ENCODE data around the gene GTF2F1.
"Not testable (repeated sequence)": the region's sequence is repeated elsewhere in the genome, so short reads cannot be mapped to it uniquely, and the experiment has no call there.

GTF2F1 gene

GRCh38 chr19:6431891-6432290 lies 38.9 kb upstream of the GTF2F1 start:
- Histone ChIP-seq H3K27me3 (replicated peaks; ENCODE audit: insufficient read depth, low read length) (peaks cover 13% of the 10 kb centered on the region; the same call in 1 of the 2 replicates), H3K9ac (ENCODE audit: low read length) (no peak overlapping the region), H3K9me2 (replicated peaks; ENCODE audit: insufficient read depth, low read length) (no peaks in the 10 kb centered on the region), H3K4me3 (ENCODE audit: low read length) (no peak overlapping the region), H3K4me1 (ENCODE audit: low read length) (no peaks in the 10 kb centered on the region), H3K27ac (ENCODE audit: low read length) (no peak overlapping the region), H3F3A (ENCODE audit: insufficient read depth, low read length) (no peaks in the 10 kb centered on the region), H2AFZ (ENCODE audit: low read length) (no peak overlapping the region), H3K4me2 (ENCODE audit: low read depth, low read length) (no peak overlapping the region), H4K20me1 (ENCODE audit: insufficient read depth, low read length) (no peaks in the 10 kb centered on the region), H3K9me3 (replicated peaks; ENCODE audit: insufficient read depth, low read length) (no peaks in the 10 kb centered on the region), H3K36me3 (replicated peaks; ENCODE audit: insufficient read depth, low read length) (no peaks in the 10 kb centered on the region), H3K79me2 (ENCODE audit: low read length) (no peaks in the 10 kb centered on the region)
- no peak for DNase-seq
- TF ChIP-seq EZH2 (optimal IDR thresholded peaks at IDR 0.05; ENCODE audit: low read depth, low read length) (no peak), CTCF (IDR thresholded peaks at IDR 0.05; ENCODE audit: low read length) (no peak), EZH2phosphoT487 (IDR thresholded peaks at IDR 0.05; ENCODE audit: low read length) (no peak)

DNA sequence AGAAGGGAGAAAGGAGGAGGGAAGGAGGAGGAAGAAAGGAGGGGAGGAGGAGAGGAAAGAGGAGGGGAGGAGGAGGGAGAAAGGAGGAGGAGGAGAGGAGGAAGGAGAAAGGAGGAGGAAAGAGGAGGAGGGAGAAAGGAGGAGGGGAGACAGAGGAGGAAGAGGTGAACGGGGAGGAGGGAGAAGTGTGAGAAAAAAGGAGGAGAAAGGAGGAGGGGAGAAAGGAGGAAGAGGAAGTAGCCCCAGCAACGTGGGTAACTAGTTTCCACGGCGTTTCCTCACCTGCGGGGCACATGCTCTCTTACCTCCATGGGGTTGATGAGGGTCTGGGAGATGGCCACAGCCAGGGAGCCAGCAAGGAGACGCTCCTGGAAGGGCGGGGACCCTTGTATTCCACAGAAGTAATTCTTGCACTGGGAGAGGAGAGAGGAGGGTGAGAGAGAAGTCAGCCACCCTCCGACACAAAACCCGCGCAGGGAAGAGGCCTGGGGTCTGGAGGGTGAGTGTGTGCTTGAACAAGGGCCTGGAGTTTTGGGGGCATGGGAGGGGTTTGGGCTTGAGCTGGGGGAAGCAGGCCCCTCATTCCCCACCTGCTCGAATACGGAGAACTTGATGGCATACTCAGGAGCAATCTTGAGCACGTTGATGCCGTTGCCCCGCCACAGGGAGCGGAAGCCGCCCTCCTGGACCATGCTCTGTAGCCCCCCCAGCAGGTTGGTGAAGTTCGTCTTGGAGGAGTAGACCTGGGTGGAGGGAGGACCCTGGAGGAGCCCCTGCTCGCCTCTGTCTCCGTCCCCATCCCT lies 36.7 kb upstream of the GTF2F1 start:
- Histone ChIP-seq H3K9ac (ENCODE audit: low read length) (no peak overlapping the region), H3K9me2 (replicated peaks; ENCODE audit: insufficient read depth, low read length) (no peaks in the 10 kb centered on the region), H4K20me1 (ENCODE audit: insufficient read depth, low read length) (no peaks in the 10 kb centered on the region), H3F3A (ENCODE audit: insufficient read depth, low read length) (no peaks in the 10 kb centered on the region), H3K9me3 (replicated peaks; ENCODE audit: insufficient read depth, low read length) (no peaks in the 10 kb centered on the region), H3K4me3 (ENCODE audit: low read length) (no peak overlapping the region), H2AFZ (ENCODE audit: low read length) (no peak overlapping the region), H3K27me3 (replicated peaks; ENCODE audit: insufficient read depth, low read length) (peaks cover 13% of the 10 kb centered on the region; the same call in 1 of the 2 replicates), H3K4me1 (ENCODE audit: low read length) (peaks cover 4% of the 10 kb centered on the region), H3K36me3 (replicated peaks; ENCODE audit: insufficient read depth, low read length) (no peaks in the 10 kb centered on the region), H3K4me2 (ENCODE audit: low read depth, low read length) (no peak overlapping the region), H3K79me2 (ENCODE audit: low read length) (no peaks in the 10 kb centered on the region), H3K27ac (ENCODE audit: low read length) (no peak overlapping the region)
- no peak for DNase-seq
- TF ChIP-seq CTCF (IDR thresholded peaks at IDR 0.05; ENCODE audit: low read length), result no peak
- TF ChIP-seq EZH2 (optimal IDR thresholded peaks at IDR 0.05; ENCODE audit: low read depth, low read length), result no peak
- no peak for TF ChIP-seq EZH2phosphoT487 (IDR thresholded peaks at IDR 0.05; ENCODE audit: low read length)

GRCh38 chr19:6428692-6429418 lies 35.9 kb upstream of the GTF2F1 start:
- H3K9me3 ChIP-seq (replicated peaks; ENCODE audit: insufficient read depth, low read length); H3K9ac ChIP-seq (ENCODE audit: low read length); H3K4me1 ChIP-seq (ENCODE audit: low read length); H4K20me1 ChIP-seq (ENCODE audit: insufficient read depth, low read length); H3K4me2 ChIP-seq (ENCODE audit: low read depth, low read length); H3K36me3 ChIP-seq (replicated peaks; ENCODE audit: insufficient read depth, low read length); H3K4me3 ChIP-seq (ENCODE audit: low read length); H2AFZ ChIP-seq (ENCODE audit: low read length); H3F3A ChIP-seq (ENCODE audit: insufficient read depth, low read length); DNase-seq; H3K9me2 ChIP-seq (replicated peaks; ENCODE audit: insufficient read depth, low read length); H3K27ac ChIP-seq (ENCODE audit: low read length); H3K79me2 ChIP-seq (ENCODE audit: low read length): not testable (repeated sequence)
- H3K27me3 ChIP-seq (replicated peaks; ENCODE audit: insufficient read depth, low read length), result peaks cover 13% of the 10 kb centered on the region; the same call in 1 of the 2 replicates
